ENCODE measurements around the gene SLX9.

Gene SLX9

DNA sequence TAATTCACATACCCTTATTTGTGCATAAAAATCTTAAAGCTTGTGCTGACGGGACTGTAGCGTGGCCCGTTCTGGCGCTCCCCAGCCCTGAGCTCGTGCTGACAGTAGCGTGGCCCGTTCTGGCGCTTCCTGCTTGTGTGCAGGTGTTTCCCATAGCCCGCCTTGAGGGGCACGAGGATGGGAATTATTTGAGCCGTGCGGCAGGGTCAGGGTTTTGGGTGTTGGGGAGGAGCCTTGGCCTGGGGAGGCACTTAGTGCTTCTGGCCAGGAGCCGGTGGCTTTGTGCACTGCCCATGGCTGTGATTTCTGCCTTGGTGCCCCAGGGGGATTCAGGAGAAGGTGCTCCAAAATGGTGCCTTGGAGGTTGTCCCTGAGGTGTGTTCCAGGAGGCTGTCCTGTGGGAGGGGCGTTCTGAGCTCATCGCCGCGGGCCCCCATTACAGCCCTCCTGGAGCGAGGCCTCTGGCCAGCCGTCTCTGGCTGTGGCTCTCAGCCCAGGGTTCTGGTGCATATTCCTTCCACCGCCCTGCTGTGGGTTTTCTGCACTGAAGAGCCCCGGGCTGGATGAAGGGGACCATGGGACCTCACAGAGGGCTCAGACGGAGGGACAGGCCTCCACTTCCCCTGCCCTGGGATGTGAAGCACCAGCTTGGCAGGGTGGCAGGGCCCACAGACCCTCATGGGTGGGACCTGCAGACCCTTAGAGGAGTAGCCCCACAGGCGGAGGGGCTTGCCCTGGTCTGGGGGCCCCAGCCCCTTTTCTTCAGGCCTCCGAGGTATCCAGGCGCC lies 6.6 kb downstream of the SLX9 start:
- no peak for DNase-seq (ENCODE audit: low read depth in 1 of 2, low spot score in 1 of 2)

GRCh38 chr21:44947111-44947929 lies 7.5 kb downstream of the SLX9 start:
- no peak for DNase-seq (ENCODE audit: low read depth in 1 of 2, low spot score in 1 of 2)

GRCh38 chr21:44947930-44948331 lies 8.1 kb downstream of the SLX9 start:
- DNase-seq (ENCODE audit: low read depth in 1 of 2, low spot score in 1 of 2), result no peak

DNA sequence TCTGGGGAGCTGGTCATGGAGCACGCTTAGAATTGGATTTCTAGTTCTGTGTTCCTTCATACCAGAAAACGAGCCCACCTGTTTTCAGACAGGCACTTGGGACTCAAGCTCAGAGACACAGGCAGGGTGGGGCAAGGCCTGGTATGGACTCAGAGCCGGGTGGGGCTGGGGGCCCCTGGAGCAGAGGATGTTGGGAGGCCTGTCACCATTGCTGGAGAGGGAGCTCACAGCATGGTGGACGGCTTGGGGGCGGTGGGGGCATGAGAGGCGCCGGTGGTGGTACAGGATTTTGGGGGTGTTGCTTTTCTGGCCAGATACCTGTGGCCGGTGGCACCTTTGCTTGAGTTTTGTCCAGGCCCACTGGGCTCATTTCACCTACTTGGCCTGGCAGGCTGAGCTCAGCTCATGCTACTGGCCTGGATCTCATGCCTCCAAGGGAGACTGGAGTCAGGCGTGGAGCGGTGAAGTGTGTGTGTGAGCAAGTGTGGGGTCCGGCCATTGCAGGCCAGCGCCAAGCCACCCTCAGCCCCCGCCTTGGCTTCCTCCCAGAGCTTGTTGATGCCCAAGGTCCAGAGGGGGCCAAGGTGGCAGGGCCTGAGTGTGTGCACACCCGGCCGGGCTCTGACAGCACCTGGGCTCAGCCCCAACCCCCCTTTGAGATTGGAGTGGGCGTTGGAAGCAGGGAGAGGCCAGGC lies 8.7 kb downstream of the SLX9 start:
- DNase-seq (ENCODE audit: low read depth in 1 of 2, low spot score in 1 of 2), result no peak

DNA sequence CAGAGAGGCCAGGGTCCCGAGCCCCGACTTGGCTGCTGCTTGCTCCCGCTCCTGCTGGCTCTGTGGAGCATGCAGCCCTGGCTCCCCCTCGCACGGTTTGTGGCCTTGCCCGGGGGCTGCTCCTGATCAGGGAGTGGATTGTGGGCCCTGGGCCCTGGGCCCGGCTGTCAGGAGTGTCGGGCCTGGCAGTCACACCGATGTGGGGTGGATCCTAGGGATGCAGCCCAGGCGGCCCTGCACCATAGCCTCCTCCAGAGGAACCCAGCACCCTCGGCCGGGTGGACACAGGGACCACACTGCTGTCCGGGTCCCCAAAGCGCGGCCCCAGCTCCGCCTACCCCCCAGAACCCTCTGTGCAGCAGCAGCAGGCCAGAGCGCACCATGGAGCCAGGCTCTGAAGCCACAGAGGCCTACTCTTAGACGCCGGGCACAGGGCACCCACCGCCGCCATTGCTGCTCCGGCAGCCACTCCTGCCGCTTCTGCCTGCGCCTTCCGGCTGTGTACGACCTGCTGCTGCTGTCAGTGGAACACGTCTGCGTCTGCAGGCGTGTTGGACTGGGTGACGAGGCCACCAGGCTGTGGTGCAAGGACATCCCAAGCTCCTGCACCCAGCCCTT lies 9.4 kb downstream of the SLX9 start:
- no peak for DNase-seq (ENCODE audit: low read depth in 1 of 2, low spot score in 1 of 2)

DNA sequence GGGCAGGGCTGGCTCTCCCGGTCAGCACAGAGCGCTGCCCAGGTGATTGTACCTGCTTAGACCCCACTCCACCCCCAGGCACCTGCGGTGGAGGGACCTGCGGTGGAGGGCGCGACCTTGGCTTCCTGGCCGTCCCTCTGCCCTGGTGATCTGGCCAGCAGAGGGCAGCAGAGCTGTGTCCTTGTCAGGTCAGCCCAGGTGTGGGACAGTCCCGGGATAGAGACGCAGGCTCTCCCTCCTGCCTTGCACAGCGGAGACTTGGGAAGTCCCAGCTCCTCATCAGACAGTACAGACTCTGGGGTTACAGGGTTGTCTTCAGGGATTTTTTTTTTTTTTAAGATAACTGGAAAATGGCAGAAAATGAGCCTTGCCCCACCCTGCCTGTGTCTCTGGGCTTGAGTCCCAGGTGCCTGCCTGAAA lies 10.0 kb downstream of the SLX9 start:
- DNase-seq (ENCODE audit: low read depth in 1 of 2, low spot score in 1 of 2), result peak; percentile 65 to 69

DNA sequence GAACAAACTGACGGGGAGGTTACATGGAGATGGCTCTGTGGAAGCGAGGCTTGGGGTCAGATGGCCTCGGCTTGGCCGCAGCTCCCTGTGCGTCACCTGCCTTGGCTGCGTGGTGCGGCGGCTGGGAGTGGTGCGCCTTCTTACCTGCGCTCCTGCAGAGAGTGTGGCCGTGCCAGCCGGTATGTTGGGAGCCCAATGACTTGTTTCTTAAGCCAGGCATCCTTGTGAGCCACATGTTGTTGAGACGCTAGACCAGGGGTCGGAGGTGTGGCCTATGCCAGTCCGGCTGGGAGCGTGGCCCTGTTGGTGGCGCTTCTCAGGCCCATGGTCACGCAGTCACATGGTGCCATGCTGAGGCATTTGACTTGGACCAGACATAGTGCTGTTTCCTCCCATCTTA lies 10.5 kb downstream of the SLX9 start:
- no peak for DNase-seq (ENCODE audit: low read depth in 1 of 2, low spot score in 1 of 2)

DNA sequence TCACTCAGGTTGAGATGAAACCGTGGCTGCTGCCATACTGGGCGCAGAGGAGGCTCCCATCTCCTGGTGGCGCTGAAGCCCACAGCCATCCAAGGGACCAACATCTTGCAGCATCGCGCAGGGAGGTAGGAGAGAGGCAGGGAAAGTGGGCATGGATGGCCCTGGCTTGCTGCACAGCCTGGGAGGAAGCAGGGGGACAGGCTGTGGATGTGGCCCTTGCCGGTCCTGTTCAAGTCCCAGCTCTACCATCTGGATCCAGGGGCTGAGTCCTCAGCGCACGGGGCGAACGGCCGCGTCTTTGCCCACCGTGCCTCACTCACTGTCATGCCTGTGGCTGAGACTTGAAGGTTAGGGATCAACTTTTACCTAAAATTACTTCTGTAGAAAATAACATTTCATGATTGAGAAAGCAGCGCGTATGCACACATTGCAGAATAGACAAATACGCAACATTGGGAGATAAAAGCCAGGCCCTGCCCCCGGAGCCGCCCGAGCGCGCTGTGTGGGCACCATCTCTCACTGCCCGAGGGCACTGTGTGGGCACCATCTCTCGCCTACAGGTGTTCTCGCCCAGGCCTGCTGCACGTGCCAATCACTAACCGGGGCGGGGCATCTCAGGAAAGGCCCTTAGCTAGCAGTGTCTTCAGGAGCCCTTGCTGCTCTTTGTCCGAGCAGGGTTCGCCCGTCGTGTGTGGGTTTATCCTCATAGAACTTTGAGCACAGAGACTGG lies 11.5 kb downstream of the SLX9 start:
- DNase-seq (ENCODE audit: low read depth in 1 of 2, low spot score in 1 of 2), result no peak

DNA sequence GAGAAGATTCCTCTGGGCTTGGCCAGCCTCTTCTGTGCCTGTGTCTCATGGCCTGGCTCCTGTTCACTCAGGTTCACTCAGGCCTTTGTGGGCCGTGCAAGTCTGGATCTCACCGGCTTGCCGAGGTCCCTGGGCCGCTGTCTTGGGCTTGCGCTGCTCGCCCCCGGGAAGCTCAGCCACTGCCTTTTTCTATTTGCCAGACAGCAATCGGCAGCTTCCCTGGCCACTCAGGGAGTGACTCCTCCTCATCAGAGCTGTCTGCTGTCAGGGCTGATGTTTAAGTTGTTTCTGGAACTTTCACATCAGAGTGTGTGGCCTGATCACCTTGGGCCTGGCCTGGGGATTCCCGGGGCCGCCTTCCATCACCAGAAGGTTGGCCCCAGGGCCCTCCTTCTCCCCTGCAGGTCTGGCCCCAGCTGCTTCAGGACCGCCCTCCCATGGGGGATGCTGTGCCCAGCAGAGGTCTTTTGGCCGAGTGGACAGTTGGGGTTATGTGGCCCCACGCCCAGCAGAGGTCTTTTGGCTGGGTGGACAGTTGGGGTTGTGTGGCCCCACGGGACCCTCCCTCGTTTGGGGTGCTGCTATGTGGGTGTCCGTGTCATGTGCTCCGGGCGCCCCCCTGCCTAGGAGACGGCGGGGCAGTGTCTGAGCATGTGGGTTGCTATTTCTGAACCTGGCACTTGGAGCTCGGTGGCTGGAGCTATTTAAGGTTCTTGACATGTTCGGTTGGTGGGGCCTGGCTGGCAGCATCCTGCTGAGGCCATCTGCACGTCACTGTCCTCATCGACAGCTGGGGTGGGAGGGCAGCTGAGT lies 12.5 kb downstream of the SLX9 start:
- no peak for DNase-seq (ENCODE audit: low read depth in 1 of 2, low spot score in 1 of 2)

DNA sequence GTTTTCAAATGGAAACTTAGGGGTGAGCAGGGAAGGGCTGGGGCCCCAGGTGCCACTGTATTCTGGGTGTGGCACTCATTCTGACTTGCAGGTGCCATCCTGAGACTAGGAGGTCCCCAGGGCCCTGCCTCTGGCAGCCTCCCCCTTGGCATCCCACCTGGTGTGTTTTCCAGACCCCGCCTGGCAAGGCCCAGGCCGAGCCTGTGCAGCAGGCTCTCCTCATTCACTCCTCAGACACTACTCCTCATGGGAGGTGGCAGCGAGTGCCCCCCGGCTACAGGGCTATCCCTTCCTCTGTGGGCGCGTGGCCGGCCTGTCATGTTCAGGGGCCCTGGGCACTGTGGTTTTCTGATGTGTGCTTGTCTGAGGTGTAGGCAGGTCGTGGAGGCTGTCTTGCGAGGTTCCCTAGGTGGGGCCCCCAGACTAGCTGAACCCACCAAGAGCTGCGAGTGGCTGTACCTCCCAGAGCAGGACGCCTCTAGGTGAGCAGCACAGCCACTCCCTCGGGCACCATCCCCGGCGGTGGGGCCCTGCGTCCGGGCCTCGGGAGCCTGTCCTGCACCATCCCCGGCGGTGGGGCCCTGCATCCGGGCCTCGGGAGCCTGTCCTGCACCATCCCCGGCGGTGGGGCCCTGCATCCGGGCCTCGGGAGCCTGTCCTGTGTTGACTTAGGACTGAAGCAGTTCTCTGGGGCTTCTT lies 13.2 kb downstream of the SLX9 start:
- no peak for DNase-seq (ENCODE audit: low read depth in 1 of 2, low spot score in 1 of 2)

DNA sequence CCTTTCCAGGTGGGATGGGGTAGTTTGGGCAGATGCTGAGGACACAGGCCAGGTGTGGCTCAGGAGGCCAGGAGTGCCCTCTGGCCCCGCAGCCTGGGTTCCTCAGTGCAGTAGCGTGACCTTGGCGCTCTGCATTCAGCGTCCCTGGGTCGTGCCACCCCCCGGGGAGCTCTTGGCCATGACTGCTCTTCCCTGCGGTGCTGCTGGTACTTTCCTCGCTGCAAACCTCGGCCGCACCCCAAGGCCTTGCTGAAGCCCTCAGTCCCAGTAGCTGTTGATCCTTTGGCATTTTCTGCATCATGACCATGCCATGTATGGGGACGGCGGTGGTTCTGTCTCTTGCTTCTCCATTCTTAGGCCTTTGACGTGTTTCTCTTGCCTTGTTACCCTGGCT lies 13.8 kb downstream of the SLX9 start:
- DNase-seq (ENCODE audit: low read depth in 1 of 2, low spot score in 1 of 2), result no peak

DNA sequence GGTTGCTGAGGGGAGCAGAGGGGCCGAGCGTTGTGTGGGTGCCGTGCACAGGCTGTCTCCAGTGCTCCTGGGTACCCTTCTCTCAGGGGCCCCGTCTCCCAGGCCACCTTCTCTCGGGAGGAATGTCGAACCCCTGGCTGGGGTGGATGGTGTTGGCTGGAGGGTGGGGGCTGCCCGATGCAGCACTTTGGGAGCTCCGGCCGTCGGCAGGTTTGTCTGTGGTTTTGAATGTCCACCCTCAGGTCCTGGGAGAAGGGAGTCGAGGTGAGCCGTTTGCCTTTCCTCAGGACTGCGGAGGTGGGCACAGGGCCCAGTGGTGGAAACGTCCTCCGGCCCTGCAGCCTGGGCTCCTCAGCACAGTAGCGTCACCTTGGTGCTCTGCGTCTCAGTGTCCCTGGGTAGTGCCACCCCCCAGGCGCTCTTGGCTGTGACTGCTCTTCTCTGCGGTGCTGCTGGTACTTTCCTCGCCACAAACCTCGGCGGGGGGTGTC lies 14.5 kb downstream of the SLX9 start:
- no peak for DNase-seq (ENCODE audit: low read depth in 1 of 2, low spot score in 1 of 2)

DNA sequence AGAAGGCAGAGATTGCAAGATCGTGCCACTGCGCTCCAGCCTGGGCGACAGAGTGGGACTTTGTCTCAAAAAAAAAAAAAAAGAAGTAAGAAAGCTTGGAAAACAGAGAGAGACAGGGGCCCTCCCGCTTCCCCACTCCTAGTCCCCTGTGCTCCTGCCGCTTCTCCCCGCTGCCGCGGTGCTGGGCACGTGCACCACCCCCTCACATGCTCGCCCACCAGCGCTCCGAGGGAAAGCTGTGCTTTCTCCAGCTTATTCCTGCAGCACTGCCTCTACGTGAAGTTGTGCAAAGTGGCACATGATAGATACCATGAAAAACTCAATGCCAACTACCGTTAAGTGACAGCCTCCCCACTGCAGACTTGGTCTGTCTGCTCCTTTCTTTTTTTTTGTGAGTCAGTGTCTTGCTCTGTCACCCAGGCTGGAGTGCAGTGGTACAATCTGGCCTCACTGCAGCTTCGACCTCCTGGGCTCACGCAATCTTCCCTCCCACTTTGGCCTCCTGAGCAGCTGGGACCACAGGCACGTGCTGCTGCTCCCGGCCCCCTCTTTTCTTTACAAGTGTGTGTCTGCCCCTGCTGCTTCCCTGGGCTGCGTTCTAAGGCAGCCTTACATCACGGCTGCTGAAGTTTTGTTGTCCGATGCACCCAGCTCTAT lies 15.4 kb downstream of the SLX9 start:
- DNase-seq (ENCODE audit: low read depth in 1 of 2, low spot score in 1 of 2), result no peak

- DNase-seq (ENCODE audit: low read depth in 1 of 2, low spot score in 1 of 2), result no peak
These were observed 16.0 kb downstream of the SLX9 start for GRCh38 chr21:44955798-44956175.

DNA sequence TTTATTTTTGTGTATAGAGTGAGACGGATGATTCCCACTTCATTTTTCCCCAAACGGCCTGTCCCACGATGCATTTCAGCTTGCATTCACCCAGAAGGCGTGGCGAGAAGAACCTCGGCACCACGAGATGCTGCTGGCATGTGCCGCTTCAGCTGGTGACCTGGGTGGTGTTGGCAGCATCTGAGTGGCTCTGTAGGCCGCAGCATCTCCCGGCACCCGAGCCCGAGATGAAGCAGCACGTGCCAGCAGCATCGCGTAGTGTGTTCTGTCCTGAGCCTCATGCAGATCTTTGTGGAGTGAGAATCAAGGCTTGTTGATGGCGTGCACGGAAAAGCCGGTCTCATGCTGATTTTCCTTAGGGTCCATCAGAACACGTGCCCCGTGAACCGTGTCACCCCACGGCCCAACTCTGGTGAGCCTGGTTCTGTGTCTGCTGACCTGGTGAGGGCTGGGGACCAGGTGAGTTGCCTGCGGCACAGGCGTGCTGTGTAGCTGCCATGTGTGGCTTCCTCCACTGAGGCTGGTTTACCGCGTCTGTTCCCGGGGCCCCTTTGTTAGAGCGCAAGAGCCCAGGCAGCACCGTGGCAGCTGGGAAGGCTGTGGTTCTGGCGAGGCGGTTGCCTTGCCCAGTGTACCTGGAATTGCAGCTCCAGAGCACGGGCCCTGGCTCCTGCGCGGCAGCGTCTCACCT lies 16.7 kb downstream of the SLX9 start:
- DNase-seq (ENCODE audit: low read depth in 1 of 2, low spot score in 1 of 2), result no peak

DNA sequence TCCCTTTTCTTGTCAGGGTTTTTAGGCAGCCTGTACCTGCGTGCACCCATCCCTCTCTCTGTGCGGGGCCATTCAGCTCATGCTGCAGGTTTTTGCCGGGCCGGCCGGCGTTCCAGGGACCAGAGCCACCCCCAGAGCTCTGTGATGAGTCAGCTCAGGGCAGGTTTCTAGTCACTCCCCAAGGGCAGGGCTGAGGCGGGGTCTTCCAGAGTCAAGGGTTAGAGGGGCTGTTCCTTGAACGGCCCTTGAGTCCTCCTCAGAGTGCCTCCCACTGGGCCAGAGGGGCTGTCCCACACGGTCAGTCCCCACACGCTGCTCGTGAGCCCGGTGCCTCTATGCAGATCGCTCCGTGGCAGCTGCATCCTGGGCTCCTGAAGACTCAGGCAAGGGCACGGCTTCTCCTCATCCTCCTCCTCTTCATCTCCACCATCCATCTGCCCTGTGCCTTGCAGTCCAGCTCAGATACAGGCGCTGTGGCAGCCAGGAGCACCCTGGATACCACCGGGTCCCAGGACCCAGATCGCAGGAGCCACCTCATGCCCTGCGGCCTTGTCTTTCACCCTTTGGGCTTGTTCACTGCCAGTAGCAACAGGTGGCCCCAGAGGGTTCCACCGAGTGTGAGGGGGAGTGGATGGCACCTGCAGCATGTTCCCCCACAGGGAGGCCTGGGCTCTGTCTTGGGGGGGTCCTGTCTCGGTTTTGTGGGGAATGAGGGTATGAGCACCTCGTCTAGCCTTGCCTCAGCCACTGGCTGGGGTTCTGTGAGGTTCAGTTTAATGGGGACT lies 17.4 kb downstream of the SLX9 start:
- DNase-seq (ENCODE audit: low read depth in 1 of 2, low spot score in 1 of 2), result no peak

DNA sequence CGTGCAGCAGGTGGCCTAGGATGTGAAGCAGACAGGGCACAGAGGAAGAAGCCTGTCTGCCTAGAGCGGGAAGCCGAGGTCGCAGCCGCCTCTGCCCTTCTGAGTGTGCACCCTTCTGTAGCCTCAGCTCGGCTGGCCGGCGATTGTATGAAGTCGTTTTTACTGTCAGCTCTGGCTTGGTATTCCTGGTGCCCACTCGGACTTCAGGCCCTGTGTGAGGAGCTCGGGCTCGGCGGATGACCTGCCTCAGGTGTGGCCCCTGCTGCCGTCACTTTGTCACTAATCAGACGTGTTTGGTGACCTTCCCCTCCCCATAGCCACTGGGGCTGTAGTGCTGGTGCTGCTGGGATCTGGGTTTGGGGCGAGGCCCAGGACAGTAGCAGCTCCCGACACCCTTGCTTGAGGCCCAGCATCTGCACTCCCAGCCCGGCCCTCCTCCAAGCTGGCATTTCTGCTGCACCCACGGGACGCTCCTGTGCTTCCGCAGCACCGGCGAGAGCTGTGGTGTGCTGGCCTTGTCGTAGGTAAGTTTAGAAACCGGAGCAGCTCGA lies 18.1 kb downstream of the SLX9 start:
- DNase-seq (ENCODE audit: low read depth in 1 of 2, low spot score in 1 of 2), result no peak

Measured in stimulated activated CD4-positive, alpha-beta T cell treated with anti-CD3 and anti-CD28 coated beads, Interleukin-15, amount 100 ng/mL, for 1 hour (primary cell).